MM.1S (cell line): ENCODE results near the gene GALM.

Experiments
- CTCF ChIP-seq: fragments of 300-600 bp; sonication (generic); IDR thresholded peaks from 2 replicates; pipeline ENCODE4 v1.5.1; 2016; ENCODE audit warnings: antibody characterized with exemption, low read length, mixed read lengths
- EZH2phosphoT487 ChIP-seq: fragments of 300-600 bp; sonication (generic); IDR thresholded peaks from 2 replicates; pipeline ENCODE4 v1.6.1; 2018; ENCODE audit warnings: antibody characterized with exemption, low read length

- TF ChIP-seq CTCF (no peak), EZH2phosphoT487 (no peak)
These were observed 12.0 kb upstream of the GALM start for GRCh38 chr2:38653715-38654527.
